H1 (cell line): ENCODE results near the gene ZNF396.

ENCODE experiments used
- CBX8 ChIP-seq: fragments of 300-800, 300-1000 bp; sonication (generic); IDR thresholded peaks from 2 replicates; pipeline ENCODE4 v1.7.1; 2016; ENCODE audit warnings: low read depth, low read length, borderline replicate concordance
- CHD1 ChIP-seq: IDR thresholded peaks from 2 replicates; pipeline ENCODE4 v1.6.1; 2012; ENCODE audit warnings: low read depth, low read length, improper control_type of control experiment
- CTCF ChIP-seq, 3 experiments: IDR thresholded peaks; 1 replicate in 2 of 3; 2 replicates in 1 of 3; pipeline versions ENCODE4 v1.5.1 to v1.6.1; 2011; ENCODE audit warnings: low read length in 3 of 3, mild to moderate bottlenecking in 3 of 3, inconsistent platforms in 2 of 3, low read depth in 1 of 3, moderate library complexity in 1 of 3; ENCODE audit not compliant: insufficient read depth in 1 of 3; ENCODE audit errors: control extremely low read depth in 1 of 3
- EP300 ChIP-seq, 2 experiments: IDR thresholded peaks; 1 replicate in 1 of 2; 2 replicates in 1 of 2; pipeline ENCODE4 v1.6.1; 2011 to 2012; ENCODE audit warnings: low read depth in 2 of 2, low read length in 2 of 2, mild to moderate bottlenecking in 2 of 2, borderline replicate concordance in 1 of 2, inconsistent platforms in 1 of 2, moderate library complexity in 1 of 2
- GABPA ChIP-seq: IDR thresholded peaks from 2 replicates; pipeline ENCODE4 v1.6.1; 2011; ENCODE audit warnings: mild to moderate bottlenecking, low read length, moderate library complexity, borderline replicate concordance; ENCODE audit not compliant: insufficient read depth
- HDAC6 ChIP-seq: IDR thresholded peaks from one replicate; pipeline ENCODE4 v1.7.1; 2012; ENCODE audit warnings: low read depth, mild to moderate bottlenecking, inconsistent platforms, low read length, moderate library complexity
- JUND ChIP-seq: IDR thresholded peaks from 2 replicates; pipeline ENCODE4 v1.6.1; 2011; ENCODE audit warnings: mild to moderate bottlenecking, improper control_type of control experiment, low read length
- KDM1A ChIP-seq: fragments of 200-600, 300-600 bp; sonication (generic); IDR thresholded peaks from 2 replicates; pipeline ENCODE4 v1.7.1; 2016; ENCODE audit warnings: mild to moderate bottlenecking, low read length, borderline replicate concordance
- KDM4A ChIP-seq: IDR thresholded peaks from one replicate; pipeline ENCODE4 v1.7.1; 2012; ENCODE audit warnings: low read depth, mild to moderate bottlenecking, moderate library complexity, low read length, inconsistent platforms; ENCODE audit not compliant: severe bottlenecking
- MAFK ChIP-seq: IDR thresholded peaks from 2 replicates; pipeline ENCODE4 v1.6.1; 2012; ENCODE audit warnings: low read depth, mild to moderate bottlenecking, improper control_type of control experiment, low read length
- POLR2A ChIP-seq, 2 experiments: IDR thresholded peaks; 1 replicate in 1 of 2; 2 replicates in 1 of 2; pipeline ENCODE4 v1.6.1; 2011; ENCODE audit warnings: low read depth in 2 of 2, low read length in 2 of 2, mild to moderate bottlenecking in 2 of 2; ENCODE audit errors: control extremely low read depth in 1 of 2
- TEAD4 ChIP-seq: IDR thresholded peaks from 2 replicates; pipeline ENCODE4 v1.6.1; 2012; ENCODE audit warnings: low read depth, low read length, inconsistent platforms, mixed read lengths

- no peak for TF ChIP-seq CBX8
- TF ChIP-seq CTCF (IDR thresholded peaks at IDR 0.05; ENCODE audit: control extremely low read depth in 1 of 3, insufficient read depth in 1 of 3, low read depth in 1 of 3, low read length in 3 of 3): no peak
- no peak for TF ChIP-seq KDM1A
- TF ChIP-seq KDM4A: no peak
- TF ChIP-seq JUND: no peak
- no peak for TF ChIP-seq TEAD4
- no peak for TF ChIP-seq CHD1
- no peak for TF ChIP-seq GABPA
- TF ChIP-seq EP300 (IDR thresholded peaks at IDR 0.05; ENCODE audit: borderline replicate concordance in 1 of 2, low read depth in 2 of 2, low read length in 2 of 2): no peak
- TF ChIP-seq POLR2A (IDR thresholded peaks at IDR 0.05; ENCODE audit: control extremely low read depth in 1 of 2, low read depth in 2 of 2, low read length in 2 of 2): no peak
- TF ChIP-seq MAFK: no peak
- TF ChIP-seq HDAC6: no peak
These were observed 887 bp upstream of the ZNF396 start for GRCh38 chr18:35377875-35378573.
